ENCODE results near the gene SFTPD.

The SFTPD gene

DNA sequence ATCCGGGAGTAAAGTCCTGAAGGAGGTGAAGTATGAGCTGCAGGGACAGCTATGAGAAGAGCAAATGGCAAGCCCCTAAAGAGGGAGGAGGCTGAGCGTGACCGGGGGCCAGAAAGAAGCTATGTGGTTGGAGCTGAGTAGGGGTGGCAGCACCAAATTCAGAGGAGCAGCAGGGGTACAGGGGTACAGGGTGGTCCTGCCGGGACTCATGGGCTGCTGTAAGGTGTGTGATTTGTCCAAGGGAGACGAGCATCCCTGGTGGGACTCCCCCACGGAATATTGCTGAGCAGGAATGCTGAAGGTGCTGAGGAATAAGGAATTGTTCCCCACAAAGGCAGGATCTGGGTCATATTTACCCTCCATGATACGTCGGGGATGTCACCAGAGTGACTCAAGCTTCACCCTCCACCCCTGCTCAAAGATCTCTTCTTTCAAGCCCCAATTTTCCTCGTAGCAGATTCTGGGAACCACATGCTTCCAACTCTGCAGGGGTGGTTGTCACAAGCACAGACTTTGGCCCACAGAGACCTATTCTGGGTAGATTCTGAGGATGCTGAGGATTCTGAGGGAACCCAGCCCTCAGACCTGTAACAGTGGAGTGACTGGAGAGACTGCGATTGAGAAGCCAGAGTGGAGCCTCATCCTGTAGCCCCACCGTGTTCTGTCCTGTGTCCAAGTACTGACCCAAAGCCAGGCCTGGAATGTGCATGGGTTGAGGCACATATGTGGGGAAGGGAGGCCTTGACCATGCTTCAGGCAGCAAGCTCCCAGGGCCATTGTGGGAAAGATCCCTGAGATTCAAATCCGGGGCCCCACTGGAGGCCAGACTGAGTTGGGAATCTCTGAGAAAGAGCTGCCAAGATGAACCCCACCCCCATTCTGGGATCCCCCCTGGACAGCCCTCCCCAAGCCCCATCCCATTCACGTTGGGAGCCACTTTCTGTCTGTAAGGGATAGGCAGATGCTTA lies 4.2 kb downstream of the SFTPD start:
- DNase-seq: no peak

DNA sequence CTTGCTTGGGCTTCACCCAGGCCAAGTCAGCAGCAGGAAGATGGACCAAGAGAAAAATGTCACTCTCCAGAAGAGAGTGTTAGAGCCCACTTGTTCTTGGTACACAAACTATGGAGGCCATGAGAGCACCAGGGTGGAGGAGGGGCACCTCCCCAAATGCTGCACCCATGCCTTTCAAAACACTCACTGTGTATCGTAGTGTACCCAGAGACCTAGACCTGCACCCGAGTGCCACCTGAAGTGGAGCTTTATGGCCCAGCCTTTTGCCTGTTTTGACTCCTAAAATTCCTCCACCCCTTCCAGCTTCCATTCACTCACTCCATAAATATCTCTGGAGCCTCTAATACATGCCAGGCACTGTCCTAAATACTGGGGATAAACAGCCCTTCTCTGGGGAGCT lies 5.0 kb downstream of the SFTPD start:
- no peak for DNase-seq

DNA sequence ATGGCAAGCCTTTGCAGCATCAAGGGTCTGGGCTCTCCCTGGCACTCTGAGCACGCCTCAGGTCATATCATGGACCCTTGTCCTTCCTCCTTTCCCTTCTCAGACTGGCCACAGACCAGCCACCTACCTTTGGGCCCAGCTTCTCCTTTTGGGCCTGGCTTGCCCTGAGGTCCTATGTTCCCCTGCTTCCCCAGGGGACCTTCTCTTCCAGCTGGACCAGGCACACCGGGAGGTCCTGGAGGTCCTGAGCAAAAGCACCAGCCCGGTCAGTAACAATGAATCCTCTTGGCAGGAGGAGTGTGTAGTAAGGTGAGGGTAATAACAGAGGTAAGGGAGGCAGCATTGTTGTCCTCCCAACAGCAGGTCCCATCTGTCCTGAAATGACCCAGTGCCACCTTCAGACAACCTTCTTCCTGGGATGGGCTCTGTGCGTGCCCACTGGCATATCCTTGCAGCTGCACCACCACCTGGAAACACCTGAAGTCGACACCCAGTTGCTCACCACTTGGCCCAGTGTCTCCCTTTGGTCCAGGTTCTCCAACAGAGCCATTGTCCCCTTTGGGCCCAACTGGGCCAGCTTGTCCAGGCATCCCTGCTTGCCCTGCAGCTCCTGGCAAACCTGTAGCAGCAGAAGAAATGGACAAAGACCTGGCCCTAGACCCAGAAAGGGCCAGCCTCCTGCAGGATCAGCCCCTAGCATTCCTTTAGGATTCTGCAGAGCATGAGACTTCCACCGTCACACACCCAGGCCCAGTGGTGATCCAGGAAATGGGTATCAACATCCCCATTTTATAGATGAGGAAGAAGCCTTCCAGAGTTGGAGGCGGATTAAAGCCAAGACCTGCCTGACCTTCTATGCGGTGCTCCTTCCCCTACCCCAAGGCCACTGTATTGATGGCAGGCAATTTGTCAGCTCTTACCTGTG lies 6.4 kb downstream of the SFTPD start:
- DNase-seq: no peak

DNA sequence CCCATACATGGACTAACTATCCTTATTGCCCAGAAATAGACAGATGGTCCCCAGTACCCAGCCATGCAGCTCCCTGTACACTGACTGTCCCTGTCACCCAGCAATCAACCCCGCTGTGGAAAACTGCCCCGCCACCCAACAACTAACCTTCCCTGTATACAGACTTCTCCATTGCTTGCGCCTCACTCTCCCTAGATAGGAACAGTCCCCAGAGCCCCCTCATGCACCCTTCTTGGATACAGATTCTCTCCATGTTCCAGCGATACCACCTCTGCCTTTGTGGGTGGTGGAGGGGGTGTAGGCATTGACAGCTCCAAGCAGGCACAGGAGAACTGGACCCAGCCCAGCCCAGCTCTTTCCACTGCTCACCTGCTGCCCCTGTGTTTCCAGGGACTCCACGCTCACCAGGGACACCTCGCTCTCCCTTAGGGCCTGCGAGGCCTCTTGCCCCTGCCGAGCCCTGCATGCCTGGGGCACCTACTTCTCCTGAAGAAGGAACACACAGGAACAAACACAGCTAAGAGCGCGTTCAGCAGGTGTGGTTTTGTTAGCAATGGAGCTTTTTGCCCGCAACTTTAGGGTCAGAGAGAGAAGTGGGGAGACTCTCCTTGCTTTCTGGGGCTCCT lies 7.2 kb downstream of the SFTPD start:
- DNase-seq: no peak

DNA sequence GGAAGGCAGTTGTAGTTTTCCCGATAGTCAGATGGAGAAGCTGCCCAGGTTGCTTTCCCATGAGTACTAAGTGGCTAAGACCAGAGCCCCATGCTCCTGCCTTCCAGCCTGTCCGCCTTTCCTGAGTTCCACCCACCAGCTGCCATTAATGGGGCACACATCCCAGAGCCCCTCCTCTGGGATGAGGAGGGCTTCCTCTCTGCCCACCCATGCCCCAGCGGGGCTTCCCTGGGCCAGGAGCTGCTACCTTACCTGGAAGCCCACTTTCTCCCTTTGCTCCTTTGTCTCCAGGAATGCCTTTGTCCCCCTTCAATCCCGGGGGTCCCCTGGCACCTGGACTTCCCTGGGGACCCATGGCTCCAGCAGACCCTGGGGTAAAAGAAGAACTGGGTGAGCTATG lies 7.8 kb downstream of the SFTPD start:
- DNase-seq: no peak

DNA sequence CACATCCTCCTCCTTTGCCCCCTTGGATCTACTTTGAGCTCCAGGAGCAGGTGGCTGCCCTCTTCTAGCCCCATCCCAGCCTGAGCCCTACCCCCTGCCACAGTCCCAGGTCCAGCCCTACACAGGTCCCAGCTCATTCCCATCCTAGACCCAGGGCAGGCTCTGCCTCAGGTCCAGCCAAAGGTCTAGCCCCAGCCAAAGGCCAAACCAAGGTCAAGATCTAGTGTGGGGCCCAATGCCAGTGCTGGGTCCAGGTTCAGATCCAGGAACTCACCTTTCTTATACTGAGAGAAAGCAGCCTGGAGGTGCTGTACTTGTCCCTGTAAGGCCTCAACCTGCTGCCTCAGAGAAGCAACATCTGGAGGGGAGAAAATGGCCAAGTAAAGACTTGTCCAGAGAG lies 8.5 kb downstream of the SFTPD start:
- no peak for DNase-seq

DNA sequence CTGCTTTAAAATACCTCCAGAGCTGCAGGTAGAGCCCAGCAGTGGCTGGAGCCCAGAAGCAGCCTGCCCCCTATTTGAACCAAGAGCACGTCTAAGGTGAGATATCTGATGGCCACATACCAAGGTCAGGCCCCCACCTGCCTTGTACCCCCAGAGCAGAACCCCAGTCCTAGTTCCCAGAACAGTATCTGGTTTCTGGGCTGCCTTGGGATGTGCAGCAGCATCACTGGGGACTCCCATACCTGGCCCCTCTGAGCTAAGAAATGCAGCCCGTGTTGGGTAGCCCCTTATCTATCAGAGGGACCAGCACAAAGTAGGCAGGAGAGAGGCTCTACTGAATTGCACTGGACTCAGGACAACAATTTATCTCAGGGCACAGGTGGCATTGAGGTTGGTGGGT lies 8.9 kb downstream of the SFTPD start:
- no peak for DNase-seq

DNA sequence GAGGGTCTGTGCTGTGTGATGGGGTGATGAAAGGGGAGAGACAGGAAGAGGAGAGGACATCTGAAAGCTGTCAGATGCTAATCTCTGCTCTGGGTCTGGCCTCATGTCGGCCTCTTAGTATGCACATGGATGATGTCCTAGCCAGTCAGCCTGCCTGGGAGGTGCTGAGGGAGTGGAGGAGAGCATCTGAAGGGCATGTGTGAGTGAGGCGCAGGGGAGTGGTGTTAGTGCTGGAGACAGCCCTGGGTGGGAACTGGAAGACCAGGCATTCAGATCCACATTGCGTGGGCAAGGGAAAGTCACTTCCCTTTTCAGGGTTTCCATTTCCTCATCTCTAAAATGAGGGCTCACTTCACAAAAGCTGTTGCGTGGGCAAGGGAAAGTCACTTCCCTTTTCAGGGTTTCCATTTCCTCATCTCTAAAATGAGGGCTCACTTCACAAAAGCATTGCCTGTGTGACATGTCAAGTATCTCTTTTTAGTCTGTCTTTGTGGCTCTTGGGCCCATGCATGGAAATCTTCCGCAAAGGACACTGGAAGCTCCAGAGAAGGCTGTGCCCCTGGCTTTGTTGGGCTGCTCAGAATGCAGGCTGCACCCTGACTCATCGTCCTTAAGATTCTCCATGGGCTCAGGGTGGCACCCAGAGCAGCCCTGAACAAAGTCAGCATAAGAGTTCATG lies 10.0 kb downstream of the SFTPD start:
- no peak for DNase-seq

DNA sequence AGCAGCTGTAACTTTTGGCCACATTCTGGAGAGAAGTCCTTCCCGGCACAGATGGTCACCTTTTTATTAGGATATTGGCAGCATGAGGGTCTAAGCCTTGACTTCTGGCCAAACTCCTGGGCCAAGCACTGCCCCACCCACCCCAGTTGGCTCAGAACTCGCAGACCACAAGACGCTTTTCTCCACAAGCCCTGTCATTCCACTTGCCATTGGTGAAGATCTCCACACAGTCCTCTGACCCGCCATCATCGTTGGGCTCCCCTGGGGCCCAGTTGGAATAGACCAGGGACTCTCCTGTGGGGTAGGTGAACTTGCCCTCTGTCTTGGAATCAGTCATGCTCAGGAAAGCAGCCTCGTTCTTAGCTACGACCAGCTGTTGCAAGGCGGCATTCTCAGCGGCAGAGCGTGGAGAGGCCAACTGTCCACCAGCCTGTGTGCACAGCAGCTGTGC lies 11.2 kb downstream of the SFTPD start:
- DNase-seq: no peak

DNA sequence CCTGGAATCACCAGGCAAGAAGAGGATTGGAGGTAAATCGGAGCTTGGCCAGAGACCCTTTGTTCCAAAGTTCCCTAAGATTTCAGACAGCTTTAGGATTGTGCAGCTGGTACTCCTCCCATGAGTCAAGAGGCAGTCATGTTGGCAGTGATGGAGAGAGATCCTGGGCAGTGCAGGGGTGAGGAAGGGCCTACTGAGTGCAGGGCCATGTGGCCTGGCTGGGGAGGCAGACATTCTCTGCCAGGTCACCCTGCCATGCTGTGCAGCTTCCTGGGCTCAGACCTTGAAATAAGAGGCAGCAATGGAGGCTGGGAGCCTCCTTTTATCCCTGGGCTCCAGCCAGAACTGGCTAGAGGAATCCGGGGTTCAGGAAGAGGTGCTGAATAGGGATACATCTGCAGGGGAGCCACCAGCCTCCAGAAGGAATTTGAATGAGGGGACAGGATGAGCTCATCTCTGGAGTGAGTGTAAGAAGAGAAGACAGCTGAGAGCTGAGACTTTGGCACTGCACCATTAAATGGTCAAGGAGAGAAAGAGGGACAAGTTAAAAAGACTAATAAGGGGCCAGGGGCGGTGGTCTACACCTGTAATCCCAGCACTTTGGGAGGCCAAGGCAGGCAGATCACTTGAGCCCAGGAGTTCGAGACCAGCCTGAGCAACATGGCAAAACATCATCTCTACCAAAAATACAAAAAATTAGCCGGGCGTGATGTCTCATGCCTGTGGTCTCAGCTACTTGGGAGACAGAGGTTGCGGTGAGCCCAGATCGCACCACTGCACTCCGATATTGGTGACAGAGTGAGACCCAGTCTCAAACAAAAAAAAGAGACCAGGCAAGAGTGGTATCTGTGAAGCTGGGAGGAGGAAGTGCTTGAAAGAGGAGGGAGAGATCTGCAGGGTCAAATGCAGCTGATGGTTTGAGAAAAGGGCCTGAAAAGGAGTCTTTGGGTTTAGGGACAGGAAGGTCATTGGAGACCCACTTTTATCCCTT lies 12.0 kb downstream of the SFTPD start:
- no peak for DNase-seq

DNA sequence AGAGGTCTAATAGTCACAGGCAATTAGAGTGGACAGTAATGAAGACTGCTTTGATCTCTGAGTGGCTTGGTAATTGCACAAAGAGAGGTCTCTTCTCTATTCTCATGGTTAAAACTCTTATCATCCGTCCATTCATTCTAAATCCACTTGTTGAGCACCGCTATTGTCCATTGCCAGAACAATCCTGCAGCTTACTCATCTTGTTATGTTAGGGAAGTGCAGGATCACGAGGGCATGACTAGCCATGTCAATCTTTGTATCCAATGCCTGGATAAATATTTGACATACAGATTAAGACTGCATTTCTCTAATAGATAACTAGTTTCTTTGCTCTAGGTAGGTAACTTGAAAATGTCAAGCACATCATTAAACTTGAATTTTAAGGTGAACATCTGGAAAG lies 14.9 kb downstream of the SFTPD start:
- no peak for DNase-seq

DNA sequence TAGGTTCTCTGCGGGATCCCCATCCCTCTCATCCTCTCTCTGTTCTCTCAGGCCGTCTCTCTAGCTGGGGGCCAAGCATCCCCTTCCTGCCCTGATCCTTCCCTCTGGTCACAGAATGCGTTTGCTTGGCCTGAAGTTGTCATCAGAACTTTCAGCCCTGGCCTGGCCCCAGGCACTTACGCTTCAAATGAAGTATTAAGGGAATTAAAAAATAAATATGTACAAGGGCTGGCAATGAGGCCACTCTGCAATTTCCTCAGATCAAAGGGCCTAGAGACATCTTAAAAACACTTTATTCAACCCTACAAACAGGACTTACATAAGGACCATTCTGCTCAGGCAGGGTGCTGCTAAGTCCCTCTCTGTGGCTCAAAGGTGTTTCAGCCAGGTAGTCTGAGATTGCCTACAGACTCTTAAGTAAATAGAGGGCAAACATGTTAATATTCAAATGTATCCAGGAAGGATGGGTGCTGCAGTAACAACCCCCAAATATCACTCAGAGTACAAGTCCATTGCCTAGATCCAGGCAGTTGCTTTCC lies 16.0 kb downstream of the SFTPD start:
- DNase-seq: no peak

DNA sequence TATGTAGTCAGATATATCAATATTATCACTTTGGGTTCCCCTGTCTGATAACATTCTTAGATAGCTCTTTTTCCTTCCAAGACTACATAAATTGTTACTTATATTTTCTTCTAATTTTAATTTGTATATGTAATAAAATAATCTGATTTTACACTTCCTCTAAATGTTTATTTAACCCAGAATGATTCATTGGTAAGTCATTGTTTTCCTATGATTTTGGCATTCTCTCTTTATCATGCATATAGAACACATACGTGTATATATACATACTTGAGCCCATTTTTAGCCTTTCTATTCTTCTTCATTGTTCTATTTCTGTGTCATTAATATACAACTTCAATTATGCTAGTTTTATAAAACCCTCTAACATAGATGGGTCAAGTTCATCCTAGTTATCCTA lies 16.6 kb downstream of the SFTPD start:
- DNase-seq: no peak

DNA sequence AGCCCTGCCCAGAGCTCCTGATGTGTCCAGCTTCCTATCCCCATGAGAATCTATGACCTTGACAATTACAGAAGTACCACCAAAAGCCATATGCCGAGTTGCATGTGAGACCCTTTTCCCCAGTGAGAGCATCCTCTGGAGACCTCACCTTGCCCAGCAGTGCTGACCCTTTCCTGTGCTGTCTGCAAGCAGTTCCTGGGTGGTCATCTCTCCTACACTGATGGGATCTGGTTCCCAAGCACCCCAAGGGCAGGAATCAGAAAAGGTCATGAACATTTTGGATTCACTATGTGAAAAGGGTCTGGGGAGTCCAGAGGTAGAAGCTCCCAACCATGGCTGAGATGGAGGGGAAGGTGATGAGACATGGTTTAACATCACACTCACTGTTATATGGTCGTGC lies 18.2 kb downstream of the SFTPD start:
- DNase-seq: no peak

DNA sequence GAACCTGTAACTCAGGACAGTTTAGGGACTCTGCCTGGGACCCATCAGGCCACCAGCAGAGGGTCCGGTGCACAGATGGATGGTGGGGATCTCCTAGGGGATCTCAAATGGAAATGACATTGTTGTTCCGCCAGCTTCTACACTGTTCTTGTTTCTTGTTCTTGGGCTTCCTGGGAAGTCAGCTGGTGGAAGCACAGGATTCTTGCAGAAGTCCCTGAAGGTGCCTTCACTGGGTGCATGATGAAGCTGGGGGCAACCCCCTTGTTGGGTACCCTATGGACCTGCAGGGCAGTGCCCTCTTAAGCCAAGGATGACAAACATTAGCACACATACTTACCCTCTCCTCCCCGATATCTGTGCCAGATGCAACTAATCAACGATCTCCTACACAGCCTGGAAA lies 18.6 kb downstream of the SFTPD start:
- no peak for DNase-seq

DNA sequence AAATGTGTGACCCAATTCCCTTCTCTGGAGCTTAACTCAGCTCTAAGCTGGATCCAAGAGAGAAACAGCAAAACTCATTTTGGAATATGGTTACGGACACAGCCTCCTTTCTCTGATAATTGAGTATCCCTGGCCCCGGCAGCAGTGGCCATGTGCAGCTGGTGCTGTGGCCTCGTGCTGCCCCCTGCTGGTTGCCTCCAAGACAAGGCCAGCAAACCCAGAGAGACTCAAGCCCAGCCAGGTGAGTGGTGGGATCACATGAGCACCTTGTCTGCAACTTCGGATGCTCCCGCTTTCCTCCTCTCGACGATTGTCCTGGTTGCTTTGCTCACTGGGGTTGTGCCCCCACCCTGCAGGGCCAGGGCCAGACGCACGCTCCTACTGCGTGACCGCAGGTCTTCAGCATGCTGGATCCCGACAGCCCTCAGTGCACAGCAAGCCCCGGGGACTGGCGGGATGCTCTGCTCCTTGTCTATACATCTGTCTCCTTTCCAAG lies 19.4 kb downstream of the SFTPD start:
- DNase-seq: peak; percentile 72

DNA sequence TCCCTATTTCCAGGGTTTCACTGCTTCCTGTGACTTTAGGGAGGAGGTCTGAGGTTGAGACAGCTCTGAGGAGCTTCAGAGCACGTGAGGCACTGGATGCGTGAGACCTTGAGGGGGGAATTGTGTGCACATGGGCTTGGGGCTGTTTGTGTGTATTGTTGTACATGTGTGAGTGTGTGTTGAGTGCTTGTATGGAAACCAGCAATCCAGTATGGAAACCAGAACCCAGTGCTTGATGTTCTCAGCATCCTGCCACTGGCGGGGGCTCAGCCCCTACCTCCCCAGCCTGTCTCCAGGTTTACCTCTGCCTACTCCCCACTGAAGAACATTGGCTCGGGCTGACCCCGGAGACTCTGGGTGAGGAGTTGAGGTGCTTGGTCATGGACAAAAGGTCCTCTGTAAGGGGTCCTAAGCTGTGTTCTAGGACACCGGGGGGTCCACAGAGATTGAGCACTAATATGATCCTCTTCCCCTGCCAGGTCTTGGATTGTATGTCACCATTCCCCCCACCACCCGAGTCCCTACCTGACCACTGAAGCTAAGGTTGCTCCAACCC lies 20.8 kb downstream of the SFTPD start:
- DNase-seq: no peak

DNA sequence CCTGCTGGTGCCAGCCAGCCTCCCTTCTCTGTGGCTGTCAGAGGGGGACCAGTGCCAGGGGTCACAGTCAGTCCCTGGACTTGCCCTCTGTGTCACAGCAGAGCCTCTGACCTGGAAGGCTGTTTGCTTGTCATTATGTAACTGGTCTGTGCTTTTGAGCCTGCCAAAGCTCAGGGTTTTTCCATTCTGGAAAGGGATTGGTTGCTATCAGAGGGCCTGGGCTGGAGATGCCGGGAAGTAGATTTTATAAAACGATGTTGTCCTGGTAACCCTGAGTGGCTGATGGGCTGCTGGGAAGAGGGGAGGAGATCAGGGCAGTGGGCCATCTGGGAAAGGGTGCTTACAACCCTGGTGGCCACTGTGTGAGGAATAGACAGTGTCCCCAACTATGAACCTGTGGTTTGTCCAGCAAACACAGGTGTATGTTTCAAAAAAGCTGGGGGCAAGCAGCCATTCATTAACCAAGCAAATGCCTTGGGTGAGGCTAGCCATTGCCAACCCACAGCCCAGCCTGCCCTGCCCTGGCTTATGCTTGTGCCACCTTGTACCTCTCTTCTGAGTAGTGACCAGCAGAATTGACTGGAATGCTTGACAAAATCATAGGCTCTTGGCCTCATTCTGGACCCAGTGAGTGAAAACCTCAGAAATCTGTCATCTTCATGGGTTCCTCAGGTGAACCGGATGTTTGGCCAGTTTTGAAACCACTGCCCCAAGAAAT lies 21.6 kb downstream of the SFTPD start:
- DNase-seq: no peak

DNA sequence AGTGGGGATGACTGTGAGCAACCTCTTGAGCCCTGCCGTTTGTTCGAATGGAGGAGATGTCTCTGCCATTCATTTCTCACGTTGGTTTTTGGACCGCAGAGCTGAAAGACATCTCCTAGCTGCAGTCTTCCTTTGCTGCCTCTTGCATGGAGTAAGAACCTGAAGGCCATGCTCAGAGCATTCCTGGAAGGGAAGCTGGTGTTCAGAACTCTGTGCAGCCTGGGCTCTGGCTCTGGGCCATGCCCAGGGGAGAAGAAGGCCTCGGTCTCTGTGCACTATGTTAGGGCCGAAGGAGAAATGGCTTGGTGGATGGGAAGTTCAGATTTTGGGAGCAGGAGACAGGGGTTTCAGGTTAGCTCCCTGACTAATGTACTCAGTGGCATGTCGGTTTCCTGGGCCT lies 22.9 kb downstream of the SFTPD start:
- DNase-seq: no peak

DNA sequence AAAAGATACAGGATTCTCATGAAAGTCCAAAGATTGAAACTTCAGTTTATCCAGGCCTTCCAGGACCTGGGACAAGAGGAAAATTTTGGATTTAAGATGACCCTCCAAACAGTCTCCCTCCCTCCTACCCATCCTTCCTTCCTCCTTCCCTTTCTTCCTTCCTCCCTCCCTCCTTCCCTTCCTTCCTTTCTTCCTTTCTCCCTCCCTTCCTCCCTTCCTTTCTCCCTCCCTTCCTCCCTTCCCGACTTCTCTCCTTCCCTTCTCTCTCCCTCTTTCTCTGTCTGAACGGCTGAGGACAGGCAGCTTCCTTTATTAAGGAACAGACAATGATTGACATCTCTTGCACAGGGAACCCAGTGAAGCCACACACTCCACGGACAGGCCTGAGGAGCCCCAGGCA lies 23.3 kb downstream of the SFTPD start:
- no peak for DNase-seq

Data from activated T-cell treated with anti-CD3 and anti-CD28 coated beads, Interleukin-2, amount 50 U/mL, for 1 hour (primary cell).